Kidney glomerular epithelial cell (primary cell): ENCODE data around the gene C3.
"Not testable (repeated sequence)": the region's sequence is repeated elsewhere in the genome, so short reads cannot be mapped to it uniquely, and the experiment has no call there.

Experiments
- DNase-seq: peaks from one replicate; lab custom pipeline; 2025; lab: John Stamatoyannopoulos, UW

The C3 gene

GRCh38 chr19:6720369-6721137, at the start of gene C3:
TSS of gene C3 (minus strand) at chr19:6720650. CDS start at chr19:6720589, 61 bp downstream.
- no peak for DNase-seq

GRCh38 chr19:6769006-6769619, 48.7 kb upstream of the C3 start:
- no peak for DNase-seq

GRCh38 chr19:6768236-6768785, 47.9 kb upstream of the C3 start:
- no peak for DNase-seq

- DNase-seq = peak; percentile 82
Measured at GRCh38 chr19:6767357-6768235, 47.1 kb upstream of the C3 start, which contains the start of gene SH2D3A. TSS of gene SH2D3A (minus strand) at chr19:6767435. CDS start at chr19:6763748, 3,687 bp downstream.

GRCh38 chr19:6767081-6767356, 46.6 kb upstream of the C3 start:
- no peak for DNase-seq

GRCh38 chr19:6766357-6767080, 46.1 kb upstream of the C3 start:
- DNase-seq = peak; percentile 9

- DNase-seq = peak; percentile 35
Measured at GRCh38 chr19:6765738-6766356, 45.4 kb upstream of the C3 start.

- DNase-seq = not testable (repeated sequence)
Measured at GRCh38 chr19:6762253-6762797, 41.9 kb upstream of the C3 start.

GRCh38 chr19:6761053-6761676, 40.7 kb upstream of the C3 start:
- DNase-seq = no peak

GRCh38 chr19:6760606-6761005, 40.2 kb upstream of the C3 start:
- no peak for DNase-seq

- no peak for DNase-seq
Measured at GRCh38 chr19:6754653-6755463, 34.4 kb upstream of the C3 start.

GRCh38 chr19:6754136-6754535, 33.7 kb upstream of the C3 start:
- DNase-seq = no peak

- DNase-seq = no peak
Measured at GRCh38 chr19:6753178-6754031, 33.0 kb upstream of the C3 start.

GRCh38 chr19:6752256-6753177, 32.1 kb upstream of the C3 start:
- no peak for DNase-seq

- DNase-seq = no peak
Measured at GRCh38 chr19:6751189-6751588, 30.7 kb upstream of the C3 start.

GRCh38 chr19:6750062-6750461, 29.6 kb upstream of the C3 start:
- DNase-seq = no peak

GRCh38 chr19:6748543-6748942, 28.1 kb upstream of the C3 start:
- not testable (repeated sequence) for DNase-seq

- DNase-seq = no peak
Measured at GRCh38 chr19:6745965-6746364, 25.5 kb upstream of the C3 start.
